ENCODE results near the gene FOXP2. TPM values are rescaled to one million over a fixed set of nuclear protein-coding genes. Genes with fewer than 3 reads are reported as not detected.

Gene FOXP2
- total RNA-seq, 1 donor from 2014 or later = 2.1 TPM

DNA sequence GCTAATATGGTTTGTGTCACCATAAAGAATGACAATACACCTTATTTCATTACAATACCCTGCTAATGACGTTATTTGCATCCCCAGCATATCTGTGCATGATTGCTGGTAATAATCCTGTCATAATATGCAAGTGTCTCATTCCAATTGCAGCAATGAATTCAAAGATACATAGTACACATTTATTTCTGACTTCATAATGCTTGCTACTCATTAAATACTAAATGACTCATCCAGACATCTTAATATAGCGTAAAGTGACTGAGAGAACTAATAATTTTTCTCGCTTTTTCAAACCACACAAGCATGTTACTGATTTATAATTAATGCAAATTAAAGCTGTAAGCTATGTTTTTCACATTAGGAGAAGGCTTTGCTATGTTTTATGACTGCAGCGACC lies 272.6 kb downstream of the FOXP2 start:
- DNase-seq = no peak
- TF ChIP-seq, protein P1, sequence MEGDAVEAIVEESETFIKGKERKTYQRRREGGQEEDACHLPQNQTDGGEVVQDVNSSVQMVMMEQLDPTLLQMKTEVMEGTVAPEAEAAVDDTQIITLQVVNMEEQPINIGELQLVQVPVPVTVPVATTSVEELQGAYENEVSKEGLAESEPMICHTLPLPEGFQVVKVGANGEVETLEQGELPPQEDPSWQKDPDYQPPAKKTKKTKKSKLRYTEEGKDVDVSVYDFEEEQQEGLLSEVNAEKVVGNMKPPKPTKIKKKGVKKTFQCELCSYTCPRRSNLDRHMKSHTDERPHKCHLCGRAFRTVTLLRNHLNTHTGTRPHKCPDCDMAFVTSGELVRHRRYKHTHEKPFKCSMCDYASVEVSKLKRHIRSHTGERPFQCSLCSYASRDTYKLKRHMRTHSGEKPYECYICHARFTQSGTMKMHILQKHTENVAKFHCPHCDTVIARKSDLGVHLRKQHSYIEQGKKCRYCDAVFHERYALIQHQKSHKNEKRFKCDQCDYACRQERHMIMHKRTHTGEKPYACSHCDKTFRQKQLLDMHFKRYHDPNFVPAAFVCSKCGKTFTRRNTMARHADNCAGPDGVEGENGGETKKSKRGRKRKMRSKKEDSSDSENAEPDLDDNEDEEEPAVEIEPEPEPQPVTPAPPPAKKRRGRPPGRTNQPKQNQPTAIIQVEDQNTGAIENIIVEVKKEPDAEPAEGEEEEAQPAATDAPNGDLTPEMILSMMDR (IDR thresholded peaks at IDR 0.05; ENCODE audit: borderline replicate concordance) = no peak
- Histone ChIP-seq H3K9me3 (replicated peaks) (no peaks in the 10 kb centered on the region), H3K4me3 (no peak overlapping the region), H3K36me3 (no peaks in the 10 kb centered on the region), H3K27me3 (ENCODE audit: low read depth) (no peaks in the 10 kb centered on the region), H3K27ac (replicated peaks) (no peak overlapping the region), H3K4me1 (no peaks in the 10 kb centered on the region)
- intact Hi-C loops (cut with micrococcal nuclease) = no loop called here

DNA sequence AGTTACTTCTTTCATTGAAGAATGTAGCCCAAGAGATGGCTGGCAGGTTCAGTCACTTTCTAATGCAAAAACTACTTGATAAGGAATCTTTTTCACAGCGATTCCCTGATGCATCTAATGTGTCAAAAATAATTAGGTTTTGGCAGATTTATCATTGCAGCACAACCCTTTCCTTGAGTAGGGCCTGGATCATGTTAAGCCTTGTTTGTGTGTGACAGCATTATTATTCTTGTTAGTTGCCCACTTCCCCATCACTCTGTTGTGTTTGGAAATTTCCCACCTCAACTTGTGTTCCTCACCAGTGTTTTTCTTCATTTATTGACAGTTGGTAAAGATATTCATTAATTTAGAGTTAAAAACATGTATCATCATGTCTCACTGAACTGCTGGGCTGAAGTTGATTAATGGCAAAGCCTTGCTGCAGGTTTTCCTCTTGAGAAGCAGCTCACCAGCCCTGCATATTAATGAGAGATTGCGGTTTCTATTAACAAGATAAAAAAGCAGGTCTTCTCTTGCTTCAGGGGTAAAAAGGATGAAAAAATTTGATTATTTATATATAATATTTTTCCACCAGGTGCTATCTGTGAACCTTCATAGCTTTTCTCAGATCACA lies 273.9 kb downstream of the FOXP2 start:
- no peak overlapping the region for H3K27ac ChIP-seq (replicated peaks)
- H3K4me1 ChIP-seq = no peaks in the 10 kb centered on the region
- DNase-seq = no peak
- no peaks in the 10 kb centered on the region for H3K36me3 ChIP-seq
- no peak overlapping the region for H3K4me3 ChIP-seq
- intact Hi-C loops (cut with micrococcal nuclease) = no loop called here
- H3K27me3 ChIP-seq (ENCODE audit: low read depth) = no peaks in the 10 kb centered on the region
- no peaks in the 10 kb centered on the region for H3K9me3 ChIP-seq (replicated peaks)
- TF ChIP-seq, protein P1 (IDR thresholded peaks at IDR 0.05; ENCODE audit: borderline replicate concordance) = no peak

DNA sequence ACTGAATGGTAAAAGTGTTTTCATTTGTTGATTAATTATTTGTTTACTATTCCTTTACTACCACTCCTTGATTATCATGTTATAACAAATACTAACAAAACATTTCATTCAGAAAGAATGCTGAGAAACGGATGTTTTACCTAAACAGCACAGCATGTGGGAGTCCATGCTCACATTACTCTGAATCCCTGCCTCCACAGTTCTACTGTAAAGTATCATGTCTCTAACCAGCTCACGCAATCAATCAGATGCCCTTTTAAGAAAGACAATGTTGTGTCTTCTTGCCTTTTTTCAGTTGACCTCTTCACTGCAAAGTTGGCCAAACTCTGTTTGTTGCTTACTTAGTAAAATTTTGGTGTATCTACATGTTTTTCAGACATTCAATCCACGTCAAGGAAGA lies 274.8 kb downstream of the FOXP2 start:
- intact Hi-C loops (cut with micrococcal nuclease) = no loop called here
- no peak for DNase-seq
- no peak overlapping the region for H3K27ac ChIP-seq (replicated peaks)
- no peak overlapping the region for H3K4me3 ChIP-seq
- H3K4me1 ChIP-seq = no peaks in the 10 kb centered on the region
- TF ChIP-seq, protein P1 (IDR thresholded peaks at IDR 0.05; ENCODE audit: borderline replicate concordance) = no peak
- no peaks in the 10 kb centered on the region for H3K36me3 ChIP-seq
- no peaks in the 10 kb centered on the region for H3K9me3 ChIP-seq (replicated peaks)
- no peaks in the 10 kb centered on the region for H3K27me3 ChIP-seq (ENCODE audit: low read depth)

DNA sequence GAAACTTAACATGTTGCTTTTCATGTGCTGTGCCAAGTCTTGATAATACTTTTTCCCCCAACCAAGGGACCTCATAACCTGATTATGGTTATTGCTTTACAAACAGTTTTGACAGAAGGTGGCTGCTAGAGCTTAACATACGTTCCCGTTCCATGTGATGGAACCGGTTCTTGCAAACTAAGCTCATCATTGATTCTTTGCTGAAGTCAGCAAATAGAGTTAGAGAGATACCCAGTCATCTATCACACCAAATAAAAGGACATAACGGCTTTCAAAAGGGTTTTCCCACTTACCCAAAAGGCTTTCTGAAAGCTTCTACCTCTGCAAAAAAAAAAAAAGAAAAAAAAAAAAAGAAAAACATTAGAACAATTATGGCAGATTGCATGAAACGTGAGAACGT lies 277.0 kb downstream of the FOXP2 start:
- intact Hi-C loops (cut with micrococcal nuclease) = no loop called here
- H3K4me1 ChIP-seq = no peaks in the 10 kb centered on the region
- H3K27me3 ChIP-seq (ENCODE audit: low read depth) = no peaks in the 10 kb centered on the region
- no peaks in the 10 kb centered on the region for H3K36me3 ChIP-seq
- TF ChIP-seq, protein P1 (IDR thresholded peaks at IDR 0.05; ENCODE audit: borderline replicate concordance) = no peak
- H3K9me3 ChIP-seq (replicated peaks) = no peaks in the 10 kb centered on the region
- no peak overlapping the region for H3K27ac ChIP-seq (replicated peaks)
- DNase-seq = no peak
- H3K4me3 ChIP-seq = no peak overlapping the region

DNA sequence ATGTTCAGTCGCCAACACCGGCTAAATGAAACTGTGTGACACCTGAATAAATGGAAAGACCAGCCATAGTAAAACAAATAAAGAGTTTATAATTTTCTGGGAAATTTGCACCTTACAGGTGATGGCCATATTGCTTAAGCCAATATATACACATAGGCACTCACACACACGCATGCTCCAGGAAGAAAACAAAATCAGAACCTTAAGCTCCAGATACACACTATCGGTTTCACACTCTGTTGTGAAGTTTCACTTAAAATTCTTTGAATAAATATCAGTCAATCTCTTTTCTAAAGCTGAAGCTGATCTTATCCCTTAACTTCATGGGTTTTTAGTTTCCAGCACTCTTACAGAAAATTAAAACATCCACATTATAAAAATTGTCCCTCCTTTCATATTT lies 280.6 kb downstream of the FOXP2 start:
- intact Hi-C loops (cut with micrococcal nuclease) = no loop called here

More for the DNA sequence above, 280.6 kb downstream of the FOXP2 start:
- Histone ChIP-seq H3K4me3 (no peak overlapping the region), H3K4me1 (no peaks in the 10 kb centered on the region), H3K36me3 (no peaks in the 10 kb centered on the region), H3K9me3 (replicated peaks) (no peaks in the 10 kb centered on the region), H3K27me3 (ENCODE audit: low read depth) (no peaks in the 10 kb centered on the region), H3K27ac (replicated peaks) (no peak overlapping the region)
- TF ChIP-seq, protein P1 (IDR thresholded peaks at IDR 0.05; ENCODE audit: borderline replicate concordance) = no peak
- DNase-seq = no peak
